Measurements from ENCODE around the gene ACAD9. TPM values are rescaled to one million over a fixed set of nuclear protein-coding genes. Genes with fewer than 3 reads are reported as not detected.
A peak's percentile ranks its signal among the peaks of the same experiment; 100 is the strongest.
"Not testable (repeated sequence)": the region's sequence is repeated elsewhere in the genome, so short reads cannot be mapped to it uniquely, and the experiment has no call there.

The ACAD9 gene
- 47.2 and 48.9 TPM in 2 replicates for total RNA-seq

DNA sequence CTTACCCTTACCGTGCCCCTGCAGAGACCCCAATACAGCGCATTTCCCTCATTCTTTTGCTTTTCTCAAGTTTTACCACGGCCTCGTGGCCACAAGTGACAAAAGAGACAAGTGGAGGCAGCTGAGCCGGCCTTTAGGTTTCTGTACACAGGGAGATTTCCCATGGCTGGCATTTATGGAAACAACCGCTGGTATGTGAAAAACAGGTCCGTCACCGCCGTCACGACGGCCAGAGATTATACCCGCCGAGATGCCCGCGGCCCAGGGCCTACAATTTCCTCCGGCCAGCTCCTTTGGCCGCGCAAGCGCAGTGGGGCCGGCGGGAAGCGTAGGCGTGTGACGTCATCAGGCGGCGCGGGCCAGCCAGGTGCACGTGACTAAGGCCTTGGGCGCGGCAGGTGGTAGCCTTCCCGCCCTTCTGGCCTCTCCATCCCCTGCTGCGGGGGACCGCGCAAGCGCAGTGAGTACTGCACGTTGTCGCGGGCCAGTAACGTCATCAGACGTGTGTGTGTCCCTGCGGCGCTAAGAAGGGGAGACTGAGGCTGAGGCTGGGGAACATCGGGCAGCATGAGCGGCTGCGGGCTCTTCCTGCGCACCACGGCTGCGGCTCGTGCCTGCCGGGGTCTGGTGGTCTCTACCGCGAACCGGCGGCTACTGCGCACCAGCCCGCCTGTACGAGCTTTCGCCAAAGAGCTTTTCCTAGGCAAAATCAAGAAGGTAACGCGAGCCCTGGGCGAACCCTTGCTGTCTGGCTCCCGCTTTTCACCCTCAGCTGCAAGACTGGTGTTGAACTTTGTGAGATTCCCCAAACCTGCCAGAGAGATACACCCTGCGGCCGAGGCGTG is at the start of gene ACAD9:
Gene ACAD9, plus strand, starts transcription at position 496 of the 845 bp plus-strand sequence. Its CDS starts 72 bp downstream, at position 568.
- peak; percentile 93 for DNase-seq (ENCODE audit: low read depth)

DNA sequence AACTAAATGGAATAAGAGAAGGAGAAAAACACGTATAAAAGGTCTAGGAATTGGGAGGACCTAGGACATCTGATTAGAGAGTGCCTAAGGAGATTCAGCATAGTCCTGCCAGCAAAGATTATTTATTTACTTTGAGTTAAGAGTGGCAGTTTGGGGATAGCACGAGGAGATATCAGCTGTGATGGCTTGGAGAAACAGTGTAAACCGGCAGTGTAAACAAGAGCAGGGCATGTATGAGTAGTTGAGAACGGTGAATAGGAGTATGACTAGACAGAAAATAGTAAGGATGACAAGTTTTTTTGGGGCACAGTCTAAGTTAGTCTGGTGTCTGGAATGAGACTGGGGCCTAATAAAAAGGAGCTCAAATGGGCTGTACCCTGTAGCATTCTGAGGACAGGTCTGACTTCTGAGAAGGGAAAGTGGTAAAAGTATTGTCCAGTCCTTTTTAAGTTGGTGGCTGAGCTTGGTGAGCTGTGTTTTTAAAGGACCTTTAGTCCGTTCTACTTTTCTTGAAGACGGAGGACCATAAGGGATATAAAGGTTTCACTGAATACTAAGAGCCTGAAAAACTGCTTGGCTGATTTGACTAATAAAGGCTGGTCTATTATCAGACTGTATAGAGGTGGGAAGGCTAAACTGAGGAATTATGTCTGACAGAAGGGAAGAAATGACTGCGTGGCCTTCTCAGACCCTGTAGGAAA is 49.3 kb upstream of the ACAD9 start:
- DNase-seq (ENCODE audit: low read depth) = not testable (repeated sequence)

DNA sequence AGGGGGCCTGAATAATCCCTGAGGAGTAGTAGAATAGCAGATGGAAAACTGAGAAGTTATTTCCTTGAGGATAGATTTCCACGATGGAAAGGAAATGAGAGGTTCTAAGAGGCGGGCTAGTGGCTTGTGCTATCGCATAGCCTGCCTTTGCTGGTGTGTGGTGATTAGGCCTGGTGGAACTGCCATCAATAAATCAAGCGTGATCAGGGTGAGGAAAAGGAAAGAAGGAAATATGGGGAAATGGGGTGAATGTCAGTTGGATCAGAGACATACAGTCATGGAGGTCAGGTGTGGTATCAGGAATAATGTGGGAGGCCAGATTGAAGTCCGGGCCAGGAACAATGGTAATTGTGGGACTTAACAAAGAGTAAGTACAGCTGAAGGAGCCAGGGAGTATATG is 48.7 kb upstream of the ACAD9 start:
- DNase-seq (ENCODE audit: low read depth) = not testable (repeated sequence)

DNA sequence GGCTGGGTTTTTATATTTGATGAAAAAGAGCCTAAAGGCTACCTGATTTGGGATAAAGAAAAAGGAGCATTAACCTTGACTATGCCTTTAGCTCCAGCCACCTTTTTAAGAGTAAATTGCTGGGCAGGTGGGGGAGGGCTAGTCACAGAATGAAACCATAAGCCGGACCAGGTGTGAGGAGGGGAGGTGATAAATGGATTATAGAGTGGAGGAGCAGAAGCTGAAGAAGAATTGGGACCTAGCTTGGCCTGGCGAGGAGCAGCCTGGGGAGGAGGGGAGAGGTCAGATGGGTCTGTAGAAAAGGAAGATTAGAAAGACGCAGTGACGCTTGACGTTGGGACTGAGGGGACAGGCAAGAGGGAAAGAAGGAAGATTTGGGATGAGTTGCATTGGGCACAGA is 46.4 kb upstream of the ACAD9 start:
- not testable (repeated sequence) for DNase-seq (ENCODE audit: low read depth)

DNA sequence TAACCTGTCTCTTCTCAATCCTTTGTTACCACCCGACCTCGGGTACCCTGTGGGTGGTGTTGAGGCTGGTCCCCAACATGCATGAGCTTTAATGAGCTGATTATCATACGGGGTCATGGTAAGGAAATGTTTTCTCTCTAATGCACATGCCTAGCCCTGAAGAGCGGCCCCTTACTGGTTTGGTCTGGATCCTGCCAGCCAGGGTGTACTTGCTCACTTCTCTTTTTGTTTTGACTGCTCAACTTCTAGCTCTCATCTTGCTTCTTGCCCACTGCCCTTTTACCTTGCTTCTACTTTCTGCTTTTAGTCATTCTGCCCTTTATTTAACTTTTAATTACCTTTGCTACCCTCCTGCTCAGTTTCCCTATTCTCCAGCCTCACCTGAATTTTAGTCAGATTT is 44.3 kb upstream of the ACAD9 start:
- no peak for DNase-seq (ENCODE audit: low read depth)

DNA sequence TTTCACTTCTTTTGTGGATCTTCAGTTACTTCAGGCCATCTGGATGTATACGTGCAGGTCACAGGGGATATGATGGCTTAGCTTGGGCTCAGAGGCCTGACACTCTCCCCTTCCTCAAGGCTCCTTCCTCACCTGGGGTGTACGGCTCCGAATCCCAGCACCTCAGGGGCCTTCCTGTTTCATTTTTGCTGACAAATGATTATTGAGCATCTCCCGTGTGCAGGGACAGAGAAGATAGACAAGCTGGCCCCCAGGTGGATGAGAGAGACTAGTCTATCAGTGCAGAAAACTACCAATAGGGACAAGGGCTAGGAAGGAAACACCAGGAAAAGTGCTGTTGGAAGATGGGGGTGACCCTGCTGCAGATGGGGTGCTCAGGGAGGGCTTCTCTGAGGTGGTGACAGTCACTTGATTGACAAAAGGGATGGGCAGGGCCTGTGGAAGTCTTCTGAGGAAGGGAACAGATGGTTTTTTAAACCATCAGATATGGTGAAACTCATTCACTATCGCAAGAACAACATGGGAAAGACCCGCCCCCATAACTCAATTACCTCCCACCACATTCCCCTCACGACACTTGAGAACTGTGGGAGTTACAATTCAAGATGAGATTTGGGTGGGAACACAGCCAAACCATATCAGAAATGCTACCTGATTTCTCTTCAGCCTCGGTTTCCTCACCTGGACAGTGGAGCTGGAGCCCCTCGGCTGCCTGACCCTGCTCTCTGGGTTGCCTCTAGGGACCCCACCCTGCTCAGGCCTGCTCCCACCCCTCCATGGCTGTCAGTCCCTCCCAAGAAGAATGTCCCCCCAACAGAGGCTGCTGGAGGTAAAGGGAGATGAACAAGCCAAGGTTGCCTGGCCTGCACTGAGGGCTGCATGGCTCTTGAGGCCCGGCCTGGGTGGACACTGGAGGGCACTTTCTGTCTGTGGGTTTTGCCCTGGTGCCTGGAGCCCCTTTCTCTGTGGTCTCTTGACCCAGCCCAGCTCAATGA is 37.2 kb upstream of the ACAD9 start:
- DNase-seq (ENCODE audit: low read depth) = no peak

DNA sequence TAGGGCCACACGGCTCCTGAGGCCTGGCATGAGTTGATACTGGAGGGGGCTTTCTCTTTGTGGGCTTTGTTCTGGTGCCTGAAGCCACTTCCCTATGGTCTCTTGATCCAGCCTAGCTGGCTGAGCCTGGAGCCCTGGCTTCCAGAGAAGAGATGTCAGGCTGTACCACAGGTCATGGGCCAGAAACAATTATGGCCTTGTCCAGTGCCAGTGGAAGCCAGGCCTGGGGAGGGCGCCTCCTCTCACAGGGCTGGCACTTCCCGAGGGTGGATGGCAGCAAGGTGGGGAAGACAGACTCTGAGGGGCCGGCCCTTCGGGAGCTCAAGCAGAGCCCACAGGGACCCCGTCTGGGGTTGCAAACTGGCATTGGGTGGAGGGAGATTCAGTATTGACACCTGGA is 34.9 kb upstream of the ACAD9 start:
- DNase-seq (ENCODE audit: low read depth) = no peak

DNA sequence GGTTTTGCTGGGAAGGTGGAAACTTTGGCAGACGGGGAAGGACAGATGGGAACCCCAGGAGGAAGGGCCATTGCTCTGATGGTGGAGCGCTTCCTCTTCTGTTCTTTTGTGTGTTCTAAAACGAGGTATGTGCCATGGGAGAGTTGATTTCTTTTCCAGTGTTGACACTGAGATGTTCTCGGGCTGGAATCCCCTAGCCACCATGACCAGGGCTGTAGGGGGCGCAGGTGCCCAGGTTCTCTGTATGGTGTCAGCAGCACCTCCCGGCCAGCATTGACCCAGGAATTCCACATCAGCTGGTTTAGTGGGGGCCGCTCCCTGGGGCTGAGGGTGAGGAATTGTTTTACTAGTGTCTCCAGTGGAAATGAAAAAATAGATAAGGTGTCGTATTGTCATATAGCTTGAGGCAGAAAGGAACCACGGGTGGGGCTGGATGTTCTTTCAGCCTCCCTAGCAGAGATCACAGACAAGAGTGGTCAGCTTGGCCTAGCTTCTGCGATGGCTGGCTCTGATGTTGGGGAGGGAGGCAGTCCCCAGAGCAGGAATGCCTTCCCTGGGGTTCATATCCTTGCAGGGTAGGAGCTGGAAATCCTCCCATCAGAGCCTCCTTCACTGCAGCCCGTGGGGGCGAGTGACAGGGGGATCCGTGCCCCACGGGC is 34.2 kb upstream of the ACAD9 start:
- no peak for DNase-seq (ENCODE audit: low read depth)

DNA sequence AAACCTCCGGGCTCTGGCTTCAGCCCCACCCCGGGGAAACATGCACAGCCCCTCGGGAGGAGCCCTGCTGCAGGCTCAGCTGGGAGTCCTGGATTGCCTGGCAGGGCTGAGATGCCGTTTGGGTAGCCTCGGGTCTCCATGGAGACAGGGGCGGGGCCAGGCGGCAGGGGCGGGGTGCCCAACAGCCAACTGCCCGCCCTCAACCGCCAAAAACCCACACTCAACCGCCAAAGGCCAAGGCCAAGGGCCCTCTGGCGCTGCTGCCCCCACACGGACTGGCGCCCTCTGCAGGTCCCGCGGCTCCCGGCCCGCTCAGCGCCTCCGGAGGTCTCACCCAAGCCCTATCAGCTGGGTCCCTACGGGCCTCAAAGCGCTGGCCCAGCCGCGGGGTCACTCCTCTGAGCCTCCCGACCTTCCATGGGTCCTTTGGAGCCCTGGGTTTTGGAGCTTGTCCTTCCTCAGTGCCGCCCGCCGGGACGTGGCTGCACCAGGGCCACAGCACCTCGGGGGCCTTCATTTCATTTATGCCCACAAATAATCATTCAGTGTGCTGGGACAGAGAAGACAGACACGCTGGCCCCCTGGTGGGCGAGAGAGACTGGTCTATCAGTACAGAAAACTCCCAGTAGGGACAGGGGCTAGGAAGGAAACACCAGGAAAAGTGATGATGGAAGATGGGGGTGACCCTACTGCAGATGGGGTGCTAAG is 33.5 kb upstream of the ACAD9 start:
- DNase-seq (ENCODE audit: low read depth) = peak; percentile 39

DNA sequence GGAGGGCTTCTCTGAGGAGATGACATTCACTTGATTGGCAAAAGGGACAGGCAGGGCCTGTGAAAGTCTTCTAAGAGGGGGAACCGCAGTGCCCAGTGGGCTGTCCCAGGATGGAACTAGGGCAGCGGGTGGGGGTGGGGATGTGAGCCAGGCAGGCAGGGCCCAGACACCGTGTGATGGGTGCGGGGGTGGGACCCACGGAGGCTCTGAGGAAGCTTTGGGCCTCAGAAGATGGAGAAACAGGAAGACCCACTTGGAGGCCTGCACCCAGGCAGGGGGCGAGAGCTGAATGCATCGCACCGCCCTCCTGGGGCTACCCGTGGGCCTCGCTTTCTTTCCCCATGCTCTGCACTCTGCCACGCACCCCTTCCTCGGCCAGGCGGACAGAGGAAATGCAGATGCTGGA is 32.9 kb upstream of the ACAD9 start:
- no peak for DNase-seq (ENCODE audit: low read depth)

DNA sequence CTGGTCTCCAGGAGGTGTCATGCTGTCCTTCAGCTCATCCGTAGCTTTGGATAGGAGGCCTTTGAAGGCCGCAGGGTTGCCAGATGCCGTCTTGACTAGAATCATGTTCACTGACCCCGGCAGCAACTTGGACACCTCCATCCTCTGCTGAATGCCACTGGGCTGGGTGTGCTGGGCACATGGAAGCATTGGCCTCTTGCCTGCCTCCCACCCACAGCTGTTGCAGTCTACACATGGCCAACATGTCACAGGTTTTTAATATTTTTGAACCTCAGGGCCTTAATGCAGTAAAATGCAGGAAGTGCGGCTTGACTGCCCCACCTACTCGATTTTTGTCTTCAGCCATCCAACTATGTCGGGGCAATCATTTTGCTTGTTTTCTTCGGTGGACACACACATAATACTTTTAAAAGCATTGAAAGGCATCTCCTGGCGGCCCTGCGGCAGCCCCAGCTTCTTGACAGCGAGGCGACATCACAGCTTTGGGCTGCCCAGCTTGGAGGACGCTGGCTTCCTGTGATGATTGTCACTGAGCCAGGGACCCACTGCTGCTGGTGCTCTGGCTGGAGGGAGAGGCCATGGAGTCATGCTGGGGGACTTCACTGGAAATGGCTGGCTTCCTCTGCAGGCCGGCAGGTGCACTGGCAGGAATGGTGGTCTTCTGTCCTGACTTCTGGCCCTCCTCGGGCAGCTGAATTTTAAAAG is 31.6 kb upstream of the ACAD9 start:
- DNase-seq (ENCODE audit: low read depth) = no peak

DNA sequence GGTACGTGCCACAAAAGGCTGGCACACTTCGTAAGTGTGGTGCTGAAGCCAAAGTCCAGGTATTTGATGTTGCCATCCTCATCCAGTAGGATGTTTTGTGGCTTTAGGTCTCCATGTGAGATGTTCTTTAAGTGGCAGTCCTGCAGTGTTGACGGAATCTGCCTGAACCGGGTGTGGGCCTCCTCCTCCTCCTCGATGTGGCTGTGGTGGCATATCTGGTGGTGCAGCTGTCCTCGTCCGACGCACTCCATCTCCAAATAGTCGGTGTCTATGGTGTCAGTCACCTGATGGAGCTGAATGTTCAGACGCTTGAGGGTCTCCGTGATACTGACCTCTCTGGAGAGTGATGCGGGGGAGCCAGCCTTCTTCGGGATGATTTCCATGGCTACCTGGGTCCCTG is 30.5 kb upstream of the ACAD9 start:
- no peak for DNase-seq (ENCODE audit: low read depth)

DNA sequence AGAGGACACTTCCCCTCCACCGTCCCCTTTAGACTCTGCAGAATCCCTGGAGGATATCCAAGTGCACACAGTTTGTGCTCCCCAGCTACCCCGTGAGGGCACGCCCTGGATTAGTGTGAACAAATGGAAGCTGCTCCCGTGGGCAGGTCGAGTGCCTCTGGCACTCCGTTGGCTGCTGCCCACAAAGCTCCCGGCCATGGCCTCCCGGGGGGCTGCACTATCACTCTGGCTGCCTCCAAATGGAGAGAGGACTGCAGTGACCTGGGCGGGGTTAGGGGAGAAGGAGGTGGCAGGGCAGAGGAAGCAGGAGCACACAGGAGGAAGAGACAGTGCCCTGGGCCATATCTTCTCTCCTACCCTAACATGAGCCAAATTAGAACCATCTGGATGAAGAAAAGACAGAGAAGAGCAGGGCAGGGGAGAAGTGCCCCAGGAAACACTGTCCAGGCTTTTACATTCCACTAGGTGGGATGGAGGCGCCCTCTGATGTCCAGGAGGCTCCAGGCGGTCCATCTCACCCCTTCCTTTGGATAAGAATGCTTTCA is 29.4 kb upstream of the ACAD9 start:
- DNase-seq (ENCODE audit: low read depth) = no peak

DNA sequence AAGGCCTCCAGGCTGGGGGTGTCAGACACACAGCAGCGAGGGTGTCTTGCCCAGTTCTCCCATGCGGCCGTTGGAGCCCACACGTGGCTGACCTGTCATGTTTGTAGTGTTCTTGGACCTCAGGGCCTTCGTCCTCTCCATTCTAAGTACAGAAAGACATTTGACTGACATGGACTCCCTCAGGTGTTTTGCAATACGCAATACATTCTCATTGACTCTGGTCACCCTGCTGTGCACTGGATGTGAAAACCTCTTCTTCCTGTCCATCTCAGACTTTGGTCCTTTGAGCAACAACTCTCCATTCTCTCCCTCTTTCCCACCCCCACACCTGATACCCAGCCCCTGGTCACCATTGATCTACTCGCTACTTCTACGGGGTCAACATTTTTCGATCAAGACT is 28.9 kb upstream of the ACAD9 start:
- DNase-seq (ENCODE audit: low read depth) = no peak

DNA sequence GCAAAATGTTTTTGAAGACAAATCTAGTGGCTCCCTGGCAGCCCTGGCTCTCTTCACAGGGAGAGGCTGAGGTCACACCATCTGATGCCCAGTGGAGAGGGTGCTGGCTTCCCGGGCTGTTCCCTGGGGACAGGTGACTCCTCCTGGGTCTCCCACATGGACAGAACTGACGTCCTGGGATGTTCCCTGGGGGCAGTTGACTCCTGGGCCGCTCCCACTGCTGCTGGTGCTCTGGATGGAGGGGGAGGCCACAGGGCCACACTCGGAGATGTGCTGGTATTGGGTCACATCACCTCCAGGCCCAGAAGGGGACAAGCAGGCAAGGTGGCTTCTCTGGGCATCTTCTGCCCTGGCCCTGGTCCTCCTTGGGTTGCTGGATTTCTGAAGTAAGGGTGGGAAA is 27.8 kb upstream of the ACAD9 start:
- no peak for DNase-seq (ENCODE audit: low read depth)

DNA sequence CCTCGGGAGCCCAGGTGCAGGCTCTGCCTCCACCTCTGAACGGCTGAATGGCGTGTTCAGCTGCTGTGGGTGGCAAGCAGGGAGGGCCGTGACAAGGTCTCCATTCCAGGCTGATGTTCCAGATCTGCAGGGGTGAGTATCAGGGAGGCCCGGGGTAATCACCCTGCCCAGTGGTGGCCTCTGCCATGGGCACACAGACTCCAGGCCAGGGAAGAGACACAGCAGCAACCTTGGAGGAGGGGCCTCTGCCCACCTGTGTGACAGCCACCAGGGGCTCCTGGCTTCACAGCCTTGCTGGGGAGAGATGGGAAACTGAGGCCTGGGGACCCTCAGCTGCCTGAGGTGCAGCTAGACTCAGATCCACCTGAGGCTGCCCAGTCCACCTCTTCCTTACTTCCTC is 25.6 kb upstream of the ACAD9 start:
- DNase-seq (ENCODE audit: low read depth) = no peak

DNA sequence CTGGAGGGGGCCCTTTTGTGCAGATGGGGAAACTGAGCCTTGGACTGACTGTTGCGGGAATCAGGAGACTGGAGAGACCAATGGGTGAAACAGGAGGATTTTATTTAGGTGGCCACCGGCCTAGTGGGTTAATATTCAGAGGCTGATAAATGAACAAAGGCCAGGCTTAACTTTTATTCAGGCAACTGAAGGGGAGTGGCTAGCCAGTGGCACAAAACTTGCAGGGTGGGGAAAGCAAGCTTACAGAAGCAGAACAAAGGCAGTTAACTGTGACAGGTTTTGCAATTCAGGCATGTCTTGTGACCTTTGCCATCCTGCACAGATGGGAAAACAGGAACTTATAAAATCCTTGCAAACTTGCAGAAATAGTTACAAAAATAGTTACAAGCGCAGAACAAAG is 24.9 kb upstream of the ACAD9 start:
- no peak for DNase-seq (ENCODE audit: low read depth)

DNA sequence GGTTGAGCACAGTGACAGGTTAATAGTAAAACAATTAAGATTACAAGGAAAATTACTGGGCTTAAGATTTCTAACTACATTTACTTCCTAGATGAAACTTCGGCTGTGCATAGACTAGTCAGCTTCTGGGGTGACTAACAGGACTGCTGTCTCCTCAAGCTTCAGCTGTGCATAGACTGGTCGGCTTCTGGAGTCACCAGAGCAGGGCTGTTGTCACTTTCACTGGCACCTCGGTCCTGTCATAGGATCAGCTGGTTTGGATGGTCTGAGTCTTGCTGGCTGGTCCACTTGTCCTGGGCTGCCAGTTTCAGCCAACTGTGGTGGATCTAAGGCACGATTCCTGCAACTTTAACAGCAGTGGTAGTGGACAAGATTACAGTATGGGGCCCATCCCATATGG is 23.9 kb upstream of the ACAD9 start:
- DNase-seq (ENCODE audit: low read depth) = no peak

DNA sequence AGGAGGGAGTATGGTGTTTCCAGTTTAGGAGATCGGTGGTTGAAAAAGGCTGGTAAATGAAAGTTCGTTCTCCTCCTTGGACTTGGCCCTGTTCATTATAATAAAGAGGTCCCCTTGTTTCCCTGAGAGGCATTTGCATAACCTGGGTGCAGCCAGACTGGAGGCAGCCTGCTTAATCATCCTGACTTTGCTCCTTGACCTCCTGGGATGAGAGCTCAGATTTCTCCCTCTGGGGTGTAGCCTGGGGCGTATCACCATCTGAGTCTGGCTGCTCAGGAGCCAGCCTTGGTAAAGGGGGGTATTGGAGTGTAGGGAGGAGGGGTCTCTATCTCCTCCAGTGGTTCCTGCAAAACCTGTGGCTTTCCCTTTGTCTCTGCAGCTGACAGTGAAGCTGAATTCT is 21.3 kb upstream of the ACAD9 start:
- DNase-seq (ENCODE audit: low read depth) = no peak

DNA sequence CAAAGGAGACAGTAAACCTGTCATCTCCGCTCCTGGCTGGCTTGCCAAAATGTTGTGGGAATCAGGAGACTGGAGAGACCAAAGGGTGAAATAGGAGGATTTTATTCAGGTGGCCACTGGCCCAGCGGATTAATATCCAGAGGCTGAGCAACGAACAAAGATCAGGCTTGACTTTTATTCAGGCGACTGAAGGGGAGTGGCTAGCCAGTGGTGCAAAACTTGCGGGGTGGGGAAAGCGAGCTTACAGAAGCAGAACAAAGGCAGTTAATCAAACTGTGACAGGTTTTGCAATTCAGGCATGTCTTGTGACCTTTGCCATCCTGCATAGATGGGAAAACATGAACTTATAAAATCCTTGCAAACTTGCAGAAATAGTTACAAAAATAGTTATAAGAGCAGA is 19.8 kb upstream of the ACAD9 start:
- DNase-seq (ENCODE audit: low read depth) = no peak
